SK-N-SH (cell line): Measurements from ENCODE around the gene SPTLC2.

Experiments used
- CHD2 ChIP-seq: fragments of 150-350 bp; IDR thresholded peaks from 2 replicates; pipeline ENCODE4 v1.6.1; 2018; ENCODE audit warnings: low read length; ENCODE audit not compliant: partially characterized antibody
- CTCF ChIP-seq: fragments of 200-600 bp; sonication (generic); IDR thresholded peaks from 2 replicates; pipeline ENCODE4 v1.6.1; 2017; ENCODE audit warnings: antibody characterized with exemption, mild to moderate bottlenecking, moderate library complexity
- EP300 ChIP-seq, 2 experiments: IDR thresholded peaks; 2 replicates each; pipeline versions ENCODE4 v1.4.0 to v1.6.1; 2012; ENCODE audit warnings: borderline replicate concordance in 1 of 2, low read depth in 1 of 2, low read length in 1 of 2
- EZH2phosphoT487 ChIP-seq: fragments of 200-600 bp; sonication (generic); IDR thresholded peaks from 2 replicates; pipeline ENCODE4 v1.6.1; 2017; ENCODE audit warnings: low read depth, mixed run types, mild to moderate bottlenecking, antibody characterized with exemption, moderate library complexity, borderline replicate concordance
- FOXM1 ChIP-seq: IDR thresholded peaks from 2 replicates; pipeline ENCODE4 v1.4.0; 2012; ENCODE audit warnings: low read depth, mild to moderate bottlenecking
- GABPA ChIP-seq: IDR thresholded peaks from 2 replicates; pipeline ENCODE4 v1.4.0; 2012; ENCODE audit warnings: low read depth, mild to moderate bottlenecking
- JUND ChIP-seq: IDR thresholded peaks from 2 replicates; pipeline ENCODE4 v1.4.0; 2012
- MXI1 ChIP-seq: IDR thresholded peaks from 2 replicates; pipeline ENCODE4 v1.6.1; 2012; ENCODE audit warnings: mild to moderate bottlenecking, low read depth, low read length, improper control_type of control experiment
- NFIC ChIP-seq: IDR thresholded peaks from 2 replicates; pipeline ENCODE4 v1.4.0; 2012; ENCODE audit warnings: borderline replicate concordance
- RAD21 ChIP-seq: IDR thresholded peaks from 2 replicates; pipeline ENCODE4 v1.6.1; 2012; ENCODE audit warnings: mild to moderate bottlenecking, low read length
- SMC3 ChIP-seq: IDR thresholded peaks from 2 replicates; pipeline ENCODE4 v1.6.1; 2012; ENCODE audit warnings: low read depth, low read length, improper control_type of control experiment
- YY1 ChIP-seq: IDR thresholded peaks from 2 replicates; pipeline ENCODE4 v1.4.0; 2012; ENCODE audit warnings: low read depth, mild to moderate bottlenecking

GRCh38 chr14:77531071-77531470, 85.4 kb downstream of the SPTLC2 start:
- TF ChIP-seq CTCF (no peak), EP300 (IDR thresholded peaks at IDR 0.05; ENCODE audit: borderline replicate concordance in 1 of 2, low read depth in 1 of 2, low read length in 1 of 2) (no peak), NFIC (no peak), JUND (no peak), SMC3 (no peak), FOXM1 (no peak), CHD2 (no peak), EZH2phosphoT487 (no peak), MXI1 (no peak), RAD21 (no peak), GABPA (no peak), YY1 (no peak)
